Skeletal muscle cell (primary cell): Measurements from ENCODE around the gene WNT9A.
"Not testable (repeated sequence)": the region's sequence is repeated elsewhere in the genome, so short reads cannot be mapped to it uniquely, and the experiment has no call there.

Experiments
- DNase-seq: peaks from one replicate; pipeline ENCODE4 v3.0.0-alpha.2; 2010; ENCODE audit warnings: low read depth
- H3K4me3 ChIP-seq: 2 replicates; pipeline ENCODE4 v1.5.1; 2011; ENCODE audit warnings: low read depth, mild to moderate bottlenecking, control low read depth, low read length, moderate library complexity

Gene WNT9A

DNA sequence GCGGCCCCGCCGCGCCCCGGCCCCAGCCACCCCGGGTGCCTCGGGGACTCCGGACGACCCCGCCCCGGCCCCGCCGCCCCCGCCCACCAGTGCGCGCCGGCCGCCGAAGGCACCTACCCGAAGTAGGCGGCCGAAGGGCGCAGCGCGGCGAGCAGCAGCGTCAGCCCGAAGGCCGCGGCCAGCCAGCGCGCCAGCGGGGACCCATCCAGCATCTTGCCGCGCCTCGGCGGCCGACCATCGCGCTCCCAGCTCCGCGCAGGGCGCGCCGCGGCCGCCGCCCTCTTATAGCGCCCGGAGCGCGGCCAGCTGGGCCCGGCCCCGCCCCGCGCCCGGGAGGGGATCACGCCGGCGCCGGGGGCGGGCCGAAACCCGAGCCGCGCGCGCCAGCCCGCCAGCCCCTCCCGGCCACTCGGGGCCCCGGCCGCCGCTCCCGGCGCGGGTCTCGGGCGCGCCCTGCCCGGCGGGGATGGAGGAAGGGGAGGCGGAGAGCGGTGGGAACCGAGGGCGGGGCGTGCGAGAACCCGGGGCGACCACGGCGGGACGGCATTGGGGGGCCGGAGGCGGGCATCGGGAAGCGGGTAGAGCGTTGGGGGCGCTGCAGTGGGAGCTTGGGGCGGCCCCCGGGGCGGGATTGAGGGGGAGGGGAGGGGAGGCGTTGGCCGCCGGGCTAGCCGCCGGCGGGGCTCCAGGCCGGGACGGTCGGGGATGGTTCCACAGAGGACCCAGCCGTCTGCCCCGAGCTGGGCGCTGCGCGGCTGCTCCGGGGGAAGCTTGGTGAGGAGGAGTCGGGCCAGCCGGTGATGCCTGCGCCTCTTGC is at the start of gene WNT9A:
Gene WNT9A (minus strand): TSS at position 257 of the 817 bp plus-strand sequence. CDS start 45 bp downstream, at position 212.
- peak within 1 kb of the TSS; percentile 51 for H3K4me3 ChIP-seq
- no peak for DNase-seq

- no peak for DNase-seq
- no peak overlapping the region for H3K4me3 ChIP-seq
These were observed 48.6 kb upstream of the WNT9A start for GRCh38 chr1:227996187-227996950.

DNA sequence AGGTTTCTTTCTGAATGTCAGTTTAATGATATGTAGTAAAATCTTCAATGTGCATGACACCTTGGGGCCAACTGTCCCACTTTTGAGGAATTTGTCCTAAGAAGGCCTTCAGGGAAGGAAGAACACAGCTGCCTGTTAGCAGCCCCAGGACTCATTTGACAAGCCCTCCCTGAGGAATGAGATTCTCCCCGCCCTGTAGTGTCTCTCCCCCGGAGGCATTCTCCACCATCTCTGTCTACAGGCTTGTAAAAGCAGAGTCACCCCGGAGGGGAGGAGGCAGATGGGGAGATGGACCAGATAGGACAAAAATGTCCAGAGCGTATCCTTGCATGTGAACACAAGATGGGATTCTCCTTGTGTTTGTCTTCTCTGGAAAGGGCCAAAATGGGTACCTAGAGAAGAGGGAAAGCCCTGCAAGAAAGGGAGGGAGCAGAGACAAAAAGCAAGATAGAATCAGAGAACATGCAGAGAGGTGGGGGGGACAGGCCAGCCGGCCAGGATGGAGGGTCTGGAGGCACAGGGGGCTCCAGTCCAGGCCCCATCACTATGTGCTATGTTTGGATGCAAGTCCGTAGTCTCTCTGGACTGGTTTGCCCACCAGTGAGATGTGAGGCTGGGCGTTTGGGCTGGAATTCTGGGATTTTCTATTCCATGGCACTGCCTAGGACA is 47.0 kb upstream of the WNT9A start:
- H3K4me3 ChIP-seq = no peak overlapping the region
- DNase-seq = no peak

DNA sequence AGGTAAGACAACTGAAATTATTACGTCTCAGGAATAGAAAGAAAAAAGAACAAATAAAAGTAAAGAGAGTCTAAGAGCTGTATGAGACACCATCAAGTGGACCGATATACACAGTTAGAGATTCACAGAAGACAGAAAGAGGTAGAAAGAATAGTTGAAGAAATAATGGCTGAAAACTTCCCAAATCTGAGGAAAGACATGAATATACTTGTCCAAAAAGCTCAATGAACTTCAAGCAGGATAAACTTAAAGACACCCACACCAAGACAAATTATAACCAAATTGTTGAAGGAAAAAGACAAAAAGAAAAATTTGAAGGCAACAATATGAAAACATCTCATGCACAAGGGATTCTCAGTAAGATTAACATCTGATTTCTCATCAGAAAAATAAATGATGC is 39.4 kb upstream of the WNT9A start:
- no peak for DNase-seq

GRCh38 chr1:227975583-227976283 is 28.0 kb upstream of the WNT9A start:
- DNase-seq, H3K4me3 ChIP-seq: not testable (repeated sequence)

More for the DNA sequence above, 39.4 kb upstream of the WNT9A start:
- H3K4me3 ChIP-seq = no peak overlapping the region

DNA sequence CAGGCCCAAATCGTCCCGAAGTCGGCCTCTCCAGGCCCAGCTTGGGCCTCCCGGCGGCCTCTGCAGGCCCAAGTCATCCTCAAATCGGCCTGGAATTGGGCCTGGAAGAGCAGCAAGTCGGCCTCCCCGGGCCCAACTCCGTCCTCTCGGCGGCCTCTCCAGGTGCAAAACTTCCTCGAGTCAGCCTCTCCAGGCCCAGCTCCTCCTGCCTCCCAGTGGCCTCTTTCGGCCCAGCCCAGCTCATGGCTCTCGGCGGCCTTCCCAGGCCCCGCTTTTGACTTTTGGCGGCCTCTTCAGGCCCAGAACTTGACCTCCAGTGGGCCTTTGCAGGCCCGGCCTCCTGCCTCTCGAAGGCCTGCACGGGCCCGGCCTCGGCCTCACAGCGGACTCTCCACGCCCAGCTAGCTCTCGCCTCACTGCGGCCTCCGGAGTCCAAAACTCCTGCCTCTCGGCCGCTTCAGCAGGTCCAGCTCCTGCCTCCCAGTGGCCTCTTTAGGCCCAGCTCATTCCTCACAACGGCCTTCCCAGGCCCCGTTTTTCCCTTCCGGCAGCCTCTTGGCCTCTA is 26.1 kb upstream of the WNT9A start:
- H3K4me3 ChIP-seq, DNase-seq: not testable (repeated sequence)

DNA sequence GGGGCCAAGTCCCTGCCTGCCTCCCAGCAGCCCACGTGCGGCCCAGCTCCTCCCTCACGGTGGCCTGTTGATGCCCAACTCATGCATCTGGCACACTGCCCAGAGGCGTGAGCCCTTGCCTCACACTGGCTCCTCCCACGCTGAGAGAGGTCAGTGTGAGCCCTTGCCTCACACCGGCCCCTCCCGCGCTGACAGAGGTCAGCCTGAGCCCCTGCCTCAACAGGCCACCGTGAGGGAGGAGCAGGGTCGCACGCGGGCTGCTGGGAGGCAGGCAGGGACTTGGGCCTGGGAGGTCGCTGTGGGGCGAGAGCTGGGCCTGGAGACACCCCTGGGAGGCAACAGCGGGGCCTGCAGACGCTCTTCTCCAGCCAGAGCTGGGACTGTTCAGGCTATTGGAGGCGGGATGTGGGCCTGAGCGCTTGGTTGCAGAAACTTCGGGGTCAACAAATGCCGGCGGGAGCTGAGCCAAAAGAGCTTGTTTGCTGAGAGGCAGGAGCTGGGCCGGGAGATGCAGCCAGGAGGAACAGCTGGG is 25.2 kb upstream of the WNT9A start:
- H3K4me3 ChIP-seq, DNase-seq: not testable (repeated sequence)

- not testable (repeated sequence) for DNase-seq, H3K4me3 ChIP-seq
These were observed 24.5 kb upstream of the WNT9A start for GRCh38 chr1:227972283-227972679.

DNA sequence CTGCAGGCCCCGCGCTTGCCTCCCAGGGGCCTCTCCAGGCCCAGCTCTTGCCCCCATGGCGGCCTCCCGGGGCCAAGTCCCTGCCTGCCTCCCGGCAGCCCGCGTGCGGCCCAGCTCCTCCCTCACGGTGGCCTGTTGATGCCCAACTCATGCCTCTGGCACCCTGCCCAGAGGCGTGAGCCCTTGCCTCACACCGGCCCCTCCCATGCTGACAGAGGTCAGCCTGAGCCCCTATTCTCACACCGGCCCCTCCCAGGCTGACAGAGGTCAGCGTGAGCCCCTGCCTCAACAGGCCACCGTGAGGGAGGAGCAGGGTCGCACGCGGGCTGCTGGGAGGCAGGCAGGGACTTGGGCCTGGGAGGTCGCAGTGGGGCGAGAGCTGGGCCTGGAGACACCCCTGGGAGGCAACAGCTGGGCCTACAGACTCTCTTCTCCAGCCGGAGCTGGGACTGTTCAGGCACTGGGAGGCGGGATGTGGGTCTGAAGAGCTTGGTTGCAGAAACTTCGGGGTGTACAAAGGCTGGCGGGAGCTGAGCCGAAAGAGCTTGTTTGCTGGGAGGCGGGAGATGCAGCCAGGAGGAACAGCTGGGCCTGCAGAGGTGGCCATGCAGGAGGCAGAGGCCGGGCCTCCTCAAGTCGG is 24.0 kb upstream of the WNT9A start:
- DNase-seq, H3K4me3 ChIP-seq: not testable (repeated sequence)

DNA sequence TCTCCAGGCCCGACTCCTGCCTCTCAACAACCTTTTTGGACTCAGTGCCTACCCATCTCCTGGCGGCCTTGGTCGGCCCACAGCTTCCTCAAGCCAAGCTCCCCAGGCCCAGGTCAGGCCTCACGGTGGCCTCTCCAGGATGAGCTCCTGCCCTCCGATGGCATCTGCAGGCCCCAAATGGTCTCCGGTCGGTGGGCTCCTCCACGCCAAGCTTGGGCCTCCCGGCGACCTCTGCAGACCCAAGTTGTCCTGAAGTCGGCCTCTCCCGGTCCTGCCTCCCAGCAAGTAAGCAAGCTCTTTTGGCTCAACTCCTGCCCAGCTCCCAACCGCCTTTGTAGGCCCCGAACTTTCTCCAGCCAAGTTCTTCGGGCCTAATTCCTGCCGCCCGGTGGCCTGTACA is 23.5 kb upstream of the WNT9A start:
- not testable (repeated sequence) for H3K4me3 ChIP-seq, DNase-seq

- not testable (repeated sequence) for H3K4me3 ChIP-seq, DNase-seq
These were observed 22.6 kb upstream of the WNT9A start for GRCh38 chr1:227970076-227970995.

DNA sequence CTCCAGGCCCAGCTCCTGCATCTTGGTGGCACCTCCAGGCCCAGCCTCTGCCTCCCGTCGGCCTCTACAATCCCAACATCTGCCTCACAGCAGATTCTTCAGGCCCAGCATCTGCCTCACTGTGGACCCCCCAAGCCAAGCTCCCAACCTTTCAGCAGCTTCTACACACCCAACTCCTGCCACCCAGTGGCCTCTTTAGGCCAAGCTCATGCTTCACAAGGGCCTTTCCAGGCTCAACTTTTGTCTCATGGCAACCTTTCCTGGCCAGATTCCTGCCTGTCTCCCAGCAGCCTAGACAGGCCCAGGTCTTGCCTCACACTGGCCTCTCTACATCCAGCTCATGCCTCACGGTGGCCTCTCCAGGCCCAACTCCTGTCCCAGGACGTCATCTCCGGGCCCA is 20.1 kb upstream of the WNT9A start:
- DNase-seq, H3K4me3 ChIP-seq: not testable (repeated sequence)

DNA sequence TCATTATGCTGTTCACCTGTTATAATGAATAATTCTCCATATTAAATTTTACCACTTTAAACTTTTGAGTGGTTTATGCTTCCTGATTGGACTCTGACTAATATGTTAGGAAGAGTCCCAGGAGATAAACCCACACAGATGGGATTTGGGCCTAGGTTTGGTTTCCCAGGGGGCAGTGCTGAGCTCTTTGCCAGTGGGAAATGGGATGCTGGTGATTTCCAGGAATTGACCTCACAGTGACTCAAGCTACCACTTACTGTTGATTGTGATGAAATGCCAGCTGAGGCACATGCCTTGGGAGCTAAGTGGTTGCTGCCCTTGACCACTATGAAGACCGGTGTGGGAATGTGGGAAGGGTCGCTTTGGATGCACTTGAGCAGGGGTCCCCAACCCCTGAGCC is 19.0 kb upstream of the WNT9A start:
- not testable (repeated sequence) for DNase-seq, H3K4me3 ChIP-seq

DNA sequence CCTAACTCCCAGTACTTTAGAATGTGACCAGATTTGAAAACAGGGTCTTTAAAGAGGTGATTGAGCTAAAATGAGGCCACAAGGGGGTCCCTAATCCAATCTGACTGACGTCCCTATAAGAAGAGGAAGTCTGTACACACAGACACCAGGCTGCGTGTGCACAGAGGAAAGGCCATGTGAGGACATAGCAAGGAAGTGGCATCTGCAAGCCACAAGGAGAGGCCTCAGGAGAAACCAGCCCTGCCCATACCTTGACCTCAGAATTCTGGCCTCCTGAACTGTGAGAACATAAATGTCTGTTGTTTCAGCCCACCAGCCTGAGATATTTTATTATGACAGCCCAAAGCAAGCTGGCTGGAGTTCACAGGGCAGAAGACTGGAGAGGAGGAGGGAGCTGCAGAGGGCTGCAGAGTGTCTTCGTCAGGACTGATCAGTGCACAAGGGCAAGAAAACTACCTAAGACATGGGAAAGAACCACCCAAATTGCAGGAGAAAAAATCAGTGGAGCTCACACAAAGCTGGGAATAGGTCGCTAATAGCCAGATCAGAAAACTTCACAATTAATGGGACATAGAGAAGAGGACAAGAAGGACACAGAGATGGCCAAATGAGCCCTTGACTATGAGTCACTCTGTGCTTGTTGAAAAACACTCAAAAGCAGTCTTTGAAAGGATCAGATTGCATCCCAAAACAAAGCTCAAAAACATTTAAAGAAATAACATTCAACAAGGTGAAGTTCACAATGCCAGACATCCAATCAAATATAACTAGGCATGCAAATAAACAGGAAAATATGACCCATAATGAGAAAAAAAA is 14.1 kb upstream of the WNT9A start:
- no peak overlapping the region for H3K4me3 ChIP-seq
- DNase-seq = no peak

- no peak for DNase-seq
- no peak overlapping the region for H3K4me3 ChIP-seq
These were observed 11.7 kb upstream of the WNT9A start for GRCh38 chr1:227959325-227959860.

DNA sequence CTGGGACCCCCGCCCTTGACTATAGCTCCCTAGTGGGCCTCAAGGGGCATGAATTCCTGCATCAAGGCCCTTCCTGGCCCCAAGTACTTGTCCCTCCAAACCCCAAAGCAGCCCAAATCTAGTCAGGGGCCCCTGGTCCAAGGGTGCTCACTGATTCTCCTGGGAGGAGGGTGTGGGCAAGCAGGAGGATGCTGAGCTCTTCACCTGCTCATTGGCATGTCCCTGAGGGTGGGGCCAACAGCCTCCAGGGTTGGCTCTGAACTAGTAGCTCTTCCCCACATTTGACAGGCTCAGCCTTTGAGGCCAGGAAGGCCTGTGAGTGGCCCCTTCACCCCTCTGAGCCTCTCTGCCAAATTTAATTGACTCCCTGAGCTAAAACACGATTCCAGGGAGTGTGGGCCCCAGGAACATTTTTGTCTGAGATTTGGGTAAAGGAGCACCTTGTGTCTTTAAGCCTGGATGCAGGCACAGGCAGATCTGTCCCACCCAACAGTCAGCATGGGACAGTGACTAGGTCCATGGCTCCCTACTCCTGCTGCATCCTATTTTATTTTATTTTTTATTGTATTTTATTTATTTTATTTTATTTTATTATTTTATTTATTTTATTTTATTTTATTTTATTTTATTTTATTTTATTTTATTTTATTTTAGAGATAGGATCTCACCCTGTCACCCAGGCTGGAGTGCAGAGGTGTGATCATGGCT is 11.0 kb upstream of the WNT9A start:
- no peak for DNase-seq
- H3K4me3 ChIP-seq = no peak overlapping the region
